ENCODE results near the gene KRT33A.

Gene KRT33A

GRCh38 chr17:41318231-41318630 lies 32.4 kb downstream of the KRT33A start:
- Histone ChIP-seq H3K36me3 (ENCODE audit: low read length) (0 out of 2 replicates have a peak, but pooled peaks cover 3% of the 10 kb centered on the region), H3K9me2 (replicated peaks; ENCODE audit: insufficient read depth, low read length) (no peaks in the 10 kb centered on the region), H4K20me1 (ENCODE audit: low read depth, low read length) (no peaks in the 10 kb centered on the region), H3K79me2 (ENCODE audit: insufficient read depth, low read length) (no peaks in the 10 kb centered on the region), H3K9me3 (ENCODE audit: insufficient read depth, low read length) (peaks cover 8% of the 10 kb centered on the region; the same call in 1 of the 2 replicates), H3K27ac (ENCODE audit: low read depth, low read length) (no peak overlapping the region), H3K4me2 (ENCODE audit: low read depth, low read length, poor library complexity, severe bottlenecking) (no peak overlapping the region), H3K4me3 (ENCODE audit: insufficient read depth, low read length, poor library complexity, severe bottlenecking) (no peak overlapping the region), H2AFZ (ENCODE audit: low read depth, low read length, severe bottlenecking) (no peak overlapping the region), H3K27me3 (ENCODE audit: low read length) (no peaks in the 10 kb centered on the region), H3F3A (ENCODE audit: insufficient read depth) (no peaks in the 10 kb centered on the region), H3K9ac (ENCODE audit: low read length) (no peak overlapping the region)
- TF ChIP-seq EZH2phosphoT487 (conservative IDR thresholded peaks at IDR 0.05; ENCODE audit: low read length) (no peak), CTCF (IDR thresholded peaks at IDR 0.05; ENCODE audit: insufficient read depth, low read length, poor library complexity, severe bottlenecking) (no peak)

DNA sequence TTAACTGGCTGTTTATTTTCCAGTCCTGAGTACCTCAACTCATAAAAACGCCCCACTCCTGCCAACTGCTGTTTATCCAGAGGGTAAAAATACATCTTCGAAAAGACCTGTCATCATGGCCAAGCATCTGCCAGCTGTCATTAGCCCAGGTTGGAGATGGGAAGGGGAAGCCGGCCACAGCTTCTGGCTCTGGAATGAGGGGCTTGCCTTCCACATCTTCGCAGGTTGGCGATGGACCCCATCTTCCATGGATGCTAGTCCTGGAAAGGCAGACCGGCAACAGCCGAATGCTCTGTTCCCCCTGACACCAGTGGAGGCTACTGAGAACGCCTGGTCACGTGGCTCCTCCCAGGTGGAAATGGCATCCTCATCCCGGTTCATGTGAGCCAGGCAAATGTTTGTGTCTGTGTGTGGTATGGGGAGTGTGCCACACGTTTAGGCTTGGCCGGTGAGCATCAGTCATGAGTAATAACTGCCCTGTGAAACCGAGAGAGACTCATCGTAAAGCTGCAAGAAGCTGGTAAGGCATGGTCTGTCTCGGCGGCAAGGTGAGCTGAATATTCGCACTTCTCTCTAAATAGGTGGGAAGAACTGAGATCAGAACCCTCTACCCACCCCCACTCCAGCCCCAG lies 34.7 kb downstream of the KRT33A start:
- no peak overlapping the region for H2AFZ ChIP-seq (ENCODE audit: low read depth, low read length, severe bottlenecking)
- H3K4me2 ChIP-seq (ENCODE audit: low read depth, low read length, poor library complexity, severe bottlenecking), result no peak overlapping the region
- H4K20me1 ChIP-seq (ENCODE audit: low read depth, low read length), result no peaks in the 10 kb centered on the region
- peaks cover 8% of the 10 kb centered on the region; the same call in 1 of the 2 replicates for H3K9me3 ChIP-seq (ENCODE audit: insufficient read depth, low read length)
- no peak overlapping the region for H3K4me3 ChIP-seq (ENCODE audit: insufficient read depth, low read length, poor library complexity, severe bottlenecking)
- no peak overlapping the region for H3K27ac ChIP-seq (ENCODE audit: low read depth, low read length)
- no peaks in the 10 kb centered on the region for H3K27me3 ChIP-seq (ENCODE audit: low read length)
- TF ChIP-seq EZH2phosphoT487 (conservative IDR thresholded peaks at IDR 0.05; ENCODE audit: low read length) (no peak), CTCF (IDR thresholded peaks at IDR 0.05; ENCODE audit: insufficient read depth, low read length, poor library complexity, severe bottlenecking) (no peak)
- H3K36me3 ChIP-seq (ENCODE audit: low read length), result 0 out of 2 replicates have a peak, but pooled peaks cover 3% of the 10 kb centered on the region
- H3K79me2 ChIP-seq (ENCODE audit: insufficient read depth, low read length), result no peaks in the 10 kb centered on the region
- H3K9me2 ChIP-seq (replicated peaks; ENCODE audit: insufficient read depth, low read length), result no peaks in the 10 kb centered on the region
- no peaks in the 10 kb centered on the region for H3F3A ChIP-seq (ENCODE audit: insufficient read depth)
- no peak overlapping the region for H3K9ac ChIP-seq (ENCODE audit: low read length)

- no peaks in the 10 kb centered on the region for H3K27me3 ChIP-seq (ENCODE audit: low read length)
- 0 out of 2 replicates have a peak, but pooled peaks cover 3% of the 10 kb centered on the region for H3K36me3 ChIP-seq (ENCODE audit: low read length)
These were observed 35.3 kb downstream of the KRT33A start, which contains the start of gene KRTAP17-1 for GRCh38 chr17:41315204-41315794. TSS of gene KRTAP17-1 (minus strand) at chr17:41315710. CDS start at chr17:41315650, 60 bp downstream.

More at GRCh38 chr17:41315204-41315794, 35.3 kb downstream of the KRT33A start, which contains the start of gene KRTAP17-1:
- H3K4me3 ChIP-seq (ENCODE audit: insufficient read depth, low read length, poor library complexity, severe bottlenecking), result no peak within 1 kb of the TSS
- H3K9ac ChIP-seq (ENCODE audit: low read length), result no peak within 1 kb of the TSS
- H3K27ac ChIP-seq (ENCODE audit: low read depth, low read length), result no peak within 1 kb of the TSS
- H4K20me1 ChIP-seq (ENCODE audit: low read depth, low read length), result no peaks in the 10 kb centered on the region
- no peaks in the 10 kb centered on the region for H3K79me2 ChIP-seq (ENCODE audit: insufficient read depth, low read length)
- H2AFZ ChIP-seq (ENCODE audit: low read depth, low read length, severe bottlenecking), result no peak within 1 kb of the TSS
- TF ChIP-seq CTCF (IDR thresholded peaks at IDR 0.05; ENCODE audit: insufficient read depth, low read length, poor library complexity, severe bottlenecking), result no peak
- no peak for TF ChIP-seq EZH2phosphoT487 (conservative IDR thresholded peaks at IDR 0.05; ENCODE audit: low read length)
- H3K9me3 ChIP-seq (ENCODE audit: insufficient read depth, low read length), result peaks cover 8% of the 10 kb centered on the region; the same call in 1 of the 2 replicates
- no peaks in the 10 kb centered on the region for H3F3A ChIP-seq (ENCODE audit: insufficient read depth)
- no peak within 1 kb of the TSS for H3K4me2 ChIP-seq (ENCODE audit: low read depth, low read length, poor library complexity, severe bottlenecking)
- no peaks in the 10 kb centered on the region for H3K9me2 ChIP-seq (replicated peaks; ENCODE audit: insufficient read depth, low read length)
